HepG2 (cell line): ENCODE results near the gene ECHS1. TPM values are rescaled to one million over a fixed set of nuclear protein-coding genes. Genes with fewer than 3 reads are reported as not detected.

Experiments used
- ATF4 ChIP-seq, 2 experiments: fragments of 450-650 bp in 1 of 2; sonication (generic) in 1 of 2; formaldehyde crosslinking; IDR thresholded peaks; 2 replicates each; pipeline versions ENCODE4 v1.5.0 to v1.8.0; 2020 to 2022; ENCODE audit warnings: mild to moderate bottlenecking in 1 of 2, missing genetic modification reagents in 1 of 2
- DBP ChIP-seq: sonication (generic); formaldehyde crosslinking; IDR thresholded peaks from 2 replicates; pipeline ENCODE4 v1.4.0; 2020; ENCODE audit warnings: missing genetic modification reagents; ENCODE audit errors: not compliant biosample characterization
- GFI1 ChIP-seq: sonication (generic); formaldehyde crosslinking; IDR thresholded peaks from 2 replicates; pipeline ENCODE4 v1.5.0; 2020; ENCODE audit warnings: missing genetic modification reagents, mild to moderate bottlenecking, borderline replicate concordance
- KLF6 ChIP-seq: IDR thresholded peaks from 2 replicates; pipeline ENCODE4 v1.8.0; 2016; ENCODE audit warnings: missing biosample characterization, missing genetic modification reagents
- SNAPC2 ChIP-seq: sonication (generic); formaldehyde crosslinking; IDR thresholded peaks from 2 replicates; pipeline ENCODE4 v1.8.1; 2022; ENCODE audit warnings: mild to moderate bottlenecking, missing genetic modification reagents
- ZNF282 ChIP-seq: fragments of 450-650 bp; IDR thresholded peaks from 2 replicates; pipeline ENCODE4 v1.6.1; 2018; ENCODE audit not compliant: partially characterized antibody
- ZNF557 ChIP-seq: sonication (generic); formaldehyde crosslinking; IDR thresholded peaks from 2 replicates; pipeline ENCODE4 v1.4.0; 2020; ENCODE audit warnings: missing genetic modification reagents
- ZNF574 ChIP-seq: sonication (generic); formaldehyde crosslinking; IDR thresholded peaks from 2 replicates; pipeline ENCODE4 v1.4.0; 2020; ENCODE audit warnings: missing genetic modification reagents
- ZNF605 ChIP-seq: sonication (generic); formaldehyde crosslinking; IDR thresholded peaks from 2 replicates; pipeline ENCODE4 v1.8.0; 2022; ENCODE audit warnings: mild to moderate bottlenecking, missing genetic modification reagents
- ZNF646 ChIP-seq: sonication (generic); formaldehyde crosslinking; IDR thresholded peaks from 2 replicates; pipeline ENCODE4 v1.9.0; 2021; ENCODE audit warnings: mild to moderate bottlenecking, missing genetic modification reagents
- ZNF704 ChIP-seq: sonication (generic); formaldehyde crosslinking; IDR thresholded peaks from 2 replicates; pipeline ENCODE4 v1.8.1; 2023; ENCODE audit warnings: mild to moderate bottlenecking, inconsistent platforms, moderate library complexity, missing genetic modification reagents, borderline replicate concordance
- ZNF768 ChIP-seq: sonication (generic); formaldehyde crosslinking; IDR thresholded peaks from 2 replicates; pipeline ENCODE4 v1.4.0; 2020; ENCODE audit warnings: missing genetic modification reagents
- ZNF772 ChIP-seq: sonication (generic); formaldehyde crosslinking; IDR thresholded peaks from 2 replicates; pipeline ENCODE4 v1.5.0; 2020; ENCODE audit warnings: mild to moderate bottlenecking, missing genetic modification reagents
- polyA plus RNA-seq, 8 experiments: library from polyadenylated mRNA; depleted of rRNA in 3 of 8; stranded (reverse) in 7 of 8; unstranded in 1 of 8; fragments of >200 nt; fragmentation: Illumina TruSeq in 4 of 8; extraction: Trizol in 4 of 8; gene quantifications; 2 replicates each; pipeline versions ENCODE4 v1.2.1 to v1.2.3, GENCODE V29; 2011 to 2016; ENCODE audit warnings: low read depth in 4 of 8, missing spikeins in 1 of 8, mixed read lengths in 1 of 8; ENCODE audit not compliant: insufficient read depth in 1 of 8
- total RNA-seq, 5 experiments: library from RNA; depleted of rRNA; stranded (reverse); fragments of >200 nt; fragmentation: Illumina TruSeq; extraction: Trizol; gene quantifications; 2 replicates each; pipeline ENCODE4 v1.2.3, GENCODE V29; 2016; ENCODE audit warnings: low read depth in 1 of 5

Gene ECHS1
- total and polyA plus RNA-seq, 2 of the 13 experiments (the other 11 are each of a cell fraction or from before 2014, with no cell fraction given) = 32.7 to 195 TPM

GRCh38 chr10:133373174-133374090, at the start of gene ECHS1 (continued):
- no peak for TF ChIP-seq ZNF557 (CRISPR knock-in tag)
- peak; percentile 38; the same call in 1 of the 2 replicates for TF ChIP-seq ZNF605 (CRISPR knock-in tag)
- TF ChIP-seq ZNF574 (CRISPR knock-in tag) = peak; percentile 41; the same call in 1 of the 2 replicates
- peak; percentile 42; the same call in 1 of the 2 replicates for TF ChIP-seq ZNF768 (CRISPR knock-in tag)
- TF ChIP-seq KLF6 (CRISPR knock-in tag) = no peak
- no peak for TF ChIP-seq ZNF646 (CRISPR knock-in tag)
- TF ChIP-seq ZNF704 (CRISPR knock-in tag) = 0 out of 2 replicates have a peak, but pooled peaks have one; percentile 30
- peak; percentile 25; the same call in 1 of the 2 replicates for TF ChIP-seq ZNF772 (CRISPR knock-in tag)
- no peak for TF ChIP-seq GFI1 (CRISPR knock-in tag)
- TF ChIP-seq DBP (CRISPR knock-in tag) = no peak
- TF ChIP-seq ZNF282 = no peak
- no peak for TF ChIP-seq ATF4 (CRISPR knock-in tag; IDR thresholded peaks at IDR 0.05)
- no peak for TF ChIP-seq SNAPC2 (CRISPR knock-in tag)
